WTC11 (cell line): ENCODE results near the gene MLF2.

Experiments used
- CREB1 ChIP-seq: sonication (generic); formaldehyde crosslinking; IDR thresholded peaks from 2 replicates; pipeline ENCODE4 v1.8.0; 2023; ENCODE audit warnings: mild to moderate bottlenecking, missing genetic modification reagents
- IRF2 ChIP-seq: sonication (generic); formaldehyde crosslinking; IDR thresholded peaks from 2 replicates; pipeline ENCODE4 v1.8.0; 2022; ENCODE audit warnings: low read depth, missing genetic modification reagents, borderline replicate concordance
- NFATC4 ChIP-seq: fragments of 250-450 bp; sonication (Bioruptor Pico); IDR thresholded peaks from 2 replicates; pipeline ENCODE4 v1.9.0; 2021; ENCODE audit warnings: mild to moderate bottlenecking
- RORB ChIP-seq: fragments of 250-450 bp; sonication (Bioruptor Pico); IDR thresholded peaks from 2 replicates; pipeline ENCODE4 v1.9.0; 2021; ENCODE audit warnings: mild to moderate bottlenecking
- ZBTB21 ChIP-seq: sonication (generic); formaldehyde crosslinking; IDR thresholded peaks from 2 replicates; pipeline ENCODE4 v1.8.1; 2023; ENCODE audit warnings: mild to moderate bottlenecking, missing genetic modification reagents, borderline replicate concordance
- TF ChIP-seq, protein P1 (sequence below): sonication (generic); formaldehyde crosslinking; IDR thresholded peaks from 2 replicates; pipeline ENCODE4 v1.8.0; 2023; ENCODE audit warnings: missing genetic modification reagents, mild to moderate bottlenecking, borderline replicate concordance
- TF ChIP-seq, protein P2 (sequence below): sonication (generic); formaldehyde crosslinking; IDR thresholded peaks from 2 replicates; pipeline ENCODE4 v1.8.0; 2023; ENCODE audit warnings: missing genetic modification reagents
- TF ChIP-seq, protein P3 (sequence below): fragments of 200-600 bp; IDR thresholded peaks from 2 replicates; pipeline ENCODE4 v1.8.0; 2022; ENCODE audit warnings: antibody characterized with exemption
- TF ChIP-seq, protein P4 (sequence below): sonication (generic); formaldehyde crosslinking; IDR thresholded peaks from 2 replicates; pipeline ENCODE4 v1.8.1; 2022; ENCODE audit warnings: low read depth, missing genetic modification reagents, borderline replicate concordance

DNA sequence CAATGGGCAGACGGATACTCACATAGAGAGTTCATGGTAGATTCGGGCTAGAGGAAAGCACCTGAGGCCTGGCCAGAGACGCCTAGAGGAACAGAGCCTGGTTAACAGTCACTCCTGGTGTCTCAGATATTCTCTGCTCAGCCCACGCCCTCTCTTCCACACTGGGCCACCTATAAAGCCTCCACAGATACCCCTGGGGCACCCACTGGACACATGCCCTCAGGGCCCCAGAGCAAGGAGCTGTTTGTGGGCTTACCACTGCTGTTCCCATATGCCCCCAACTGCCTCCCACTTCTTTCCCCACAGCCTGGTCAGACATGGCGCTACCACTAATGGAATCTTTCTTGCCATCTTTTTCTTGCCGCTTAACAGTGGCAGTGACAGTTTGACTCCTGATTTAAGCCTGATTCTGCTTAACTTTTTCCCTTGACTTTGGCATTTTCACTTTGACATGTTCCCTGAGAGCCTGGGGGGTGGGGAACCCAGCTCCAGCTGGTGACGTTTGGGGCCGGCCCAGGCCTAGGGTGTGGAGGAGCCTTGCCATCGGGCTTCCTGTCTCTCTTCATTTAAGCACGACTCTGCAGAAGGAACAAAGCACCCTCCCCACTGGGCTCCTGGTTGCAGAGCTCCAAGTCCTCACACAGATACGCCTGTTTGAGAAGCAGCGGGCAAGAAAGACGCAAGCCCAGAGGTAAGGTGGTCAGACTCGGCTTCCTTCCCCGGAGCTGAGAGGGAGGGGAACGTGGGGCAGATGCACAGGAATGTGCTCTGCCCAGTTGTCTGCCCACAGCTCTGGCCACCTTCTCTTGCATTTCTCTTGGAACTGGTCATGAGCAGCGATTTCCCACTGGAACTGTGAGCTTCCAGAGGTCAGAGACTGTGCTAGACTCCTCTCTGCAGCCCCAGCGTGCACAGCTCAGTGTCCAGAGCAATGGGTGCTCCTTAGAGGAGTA, 36.3 kb upstream of the MLF2 start, which contains the start of gene CD4:
- TF ChIP-seq, protein P1, sequence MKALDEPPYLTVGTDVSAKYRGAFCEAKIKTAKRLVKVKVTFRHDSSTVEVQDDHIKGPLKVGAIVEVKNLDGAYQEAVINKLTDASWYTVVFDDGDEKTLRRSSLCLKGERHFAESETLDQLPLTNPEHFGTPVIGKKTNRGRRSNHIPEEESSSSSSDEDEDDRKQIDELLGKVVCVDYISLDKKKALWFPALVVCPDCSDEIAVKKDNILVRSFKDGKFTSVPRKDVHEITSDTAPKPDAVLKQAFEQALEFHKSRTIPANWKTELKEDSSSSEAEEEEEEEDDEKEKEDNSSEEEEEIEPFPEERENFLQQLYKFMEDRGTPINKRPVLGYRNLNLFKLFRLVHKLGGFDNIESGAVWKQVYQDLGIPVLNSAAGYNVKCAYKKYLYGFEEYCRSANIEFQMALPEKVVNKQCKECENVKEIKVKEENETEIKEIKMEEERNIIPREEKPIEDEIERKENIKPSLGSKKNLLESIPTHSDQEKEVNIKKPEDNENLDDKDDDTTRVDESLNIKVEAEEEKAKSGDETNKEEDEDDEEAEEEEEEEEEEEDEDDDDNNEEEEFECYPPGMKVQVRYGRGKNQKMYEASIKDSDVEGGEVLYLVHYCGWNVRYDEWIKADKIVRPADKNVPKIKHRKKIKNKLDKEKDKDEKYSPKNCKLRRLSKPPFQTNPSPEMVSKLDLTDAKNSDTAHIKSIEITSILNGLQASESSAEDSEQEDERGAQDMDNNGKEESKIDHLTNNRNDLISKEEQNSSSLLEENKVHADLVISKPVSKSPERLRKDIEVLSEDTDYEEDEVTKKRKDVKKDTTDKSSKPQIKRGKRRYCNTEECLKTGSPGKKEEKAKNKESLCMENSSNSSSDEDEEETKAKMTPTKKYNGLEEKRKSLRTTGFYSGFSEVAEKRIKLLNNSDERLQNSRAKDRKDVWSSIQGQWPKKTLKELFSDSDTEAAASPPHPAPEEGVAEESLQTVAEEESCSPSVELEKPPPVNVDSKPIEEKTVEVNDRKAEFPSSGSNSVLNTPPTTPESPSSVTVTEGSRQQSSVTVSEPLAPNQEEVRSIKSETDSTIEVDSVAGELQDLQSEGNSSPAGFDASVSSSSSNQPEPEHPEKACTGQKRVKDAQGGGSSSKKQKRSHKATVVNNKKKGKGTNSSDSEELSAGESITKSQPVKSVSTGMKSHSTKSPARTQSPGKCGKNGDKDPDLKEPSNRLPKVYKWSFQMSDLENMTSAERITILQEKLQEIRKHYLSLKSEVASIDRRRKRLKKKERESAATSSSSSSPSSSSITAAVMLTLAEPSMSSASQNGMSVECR (CRISPR knock-in tag), result no peak
- TF ChIP-seq, protein P2, sequence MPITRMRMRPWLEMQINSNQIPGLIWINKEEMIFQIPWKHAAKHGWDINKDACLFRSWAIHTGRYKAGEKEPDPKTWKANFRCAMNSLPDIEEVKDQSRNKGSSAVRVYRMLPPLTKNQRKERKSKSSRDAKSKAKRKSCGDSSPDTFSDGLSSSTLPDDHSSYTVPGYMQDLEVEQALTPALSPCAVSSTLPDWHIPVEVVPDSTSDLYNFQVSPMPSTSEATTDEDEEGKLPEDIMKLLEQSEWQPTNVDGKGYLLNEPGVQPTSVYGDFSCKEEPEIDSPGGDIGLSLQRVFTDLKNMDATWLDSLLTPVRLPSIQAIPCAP, result no peak
- TF ChIP-seq RORB (CRISPR knock-in tag) (no peak), NFATC4 (CRISPR knock-in tag) (no peak), IRF2 (no peak), CREB1 (CRISPR knock-in tag) (no peak), ZBTB21 (CRISPR knock-in tag) (no peak)
- TF ChIP-seq, protein P3, sequence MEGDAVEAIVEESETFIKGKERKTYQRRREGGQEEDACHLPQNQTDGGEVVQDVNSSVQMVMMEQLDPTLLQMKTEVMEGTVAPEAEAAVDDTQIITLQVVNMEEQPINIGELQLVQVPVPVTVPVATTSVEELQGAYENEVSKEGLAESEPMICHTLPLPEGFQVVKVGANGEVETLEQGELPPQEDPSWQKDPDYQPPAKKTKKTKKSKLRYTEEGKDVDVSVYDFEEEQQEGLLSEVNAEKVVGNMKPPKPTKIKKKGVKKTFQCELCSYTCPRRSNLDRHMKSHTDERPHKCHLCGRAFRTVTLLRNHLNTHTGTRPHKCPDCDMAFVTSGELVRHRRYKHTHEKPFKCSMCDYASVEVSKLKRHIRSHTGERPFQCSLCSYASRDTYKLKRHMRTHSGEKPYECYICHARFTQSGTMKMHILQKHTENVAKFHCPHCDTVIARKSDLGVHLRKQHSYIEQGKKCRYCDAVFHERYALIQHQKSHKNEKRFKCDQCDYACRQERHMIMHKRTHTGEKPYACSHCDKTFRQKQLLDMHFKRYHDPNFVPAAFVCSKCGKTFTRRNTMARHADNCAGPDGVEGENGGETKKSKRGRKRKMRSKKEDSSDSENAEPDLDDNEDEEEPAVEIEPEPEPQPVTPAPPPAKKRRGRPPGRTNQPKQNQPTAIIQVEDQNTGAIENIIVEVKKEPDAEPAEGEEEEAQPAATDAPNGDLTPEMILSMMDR, result no peak
- TF ChIP-seq, protein P4, sequence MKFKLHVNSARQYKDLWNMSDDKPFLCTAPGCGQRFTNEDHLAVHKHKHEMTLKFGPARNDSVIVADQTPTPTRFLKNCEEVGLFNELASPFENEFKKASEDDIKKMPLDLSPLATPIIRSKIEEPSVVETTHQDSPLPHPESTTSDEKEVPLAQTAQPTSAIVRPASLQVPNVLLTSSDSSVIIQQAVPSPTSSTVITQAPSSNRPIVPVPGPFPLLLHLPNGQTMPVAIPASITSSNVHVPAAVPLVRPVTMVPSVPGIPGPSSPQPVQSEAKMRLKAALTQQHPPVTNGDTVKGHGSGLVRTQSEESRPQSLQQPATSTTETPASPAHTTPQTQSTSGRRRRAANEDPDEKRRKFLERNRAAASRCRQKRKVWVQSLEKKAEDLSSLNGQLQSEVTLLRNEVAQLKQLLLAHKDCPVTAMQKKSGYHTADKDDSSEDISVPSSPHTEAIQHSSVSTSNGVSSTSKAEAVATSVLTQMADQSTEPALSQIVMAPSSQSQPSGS (CRISPR knock-in tag), result no peak
